ENCODE data around the gene KCNN3.

The KCNN3 gene

GRCh38 chr1:154860156-154860870 is 9.8 kb downstream of the KCNN3 start:
- no peak for DNase-seq (ENCODE audit: low spot score)

DNA sequence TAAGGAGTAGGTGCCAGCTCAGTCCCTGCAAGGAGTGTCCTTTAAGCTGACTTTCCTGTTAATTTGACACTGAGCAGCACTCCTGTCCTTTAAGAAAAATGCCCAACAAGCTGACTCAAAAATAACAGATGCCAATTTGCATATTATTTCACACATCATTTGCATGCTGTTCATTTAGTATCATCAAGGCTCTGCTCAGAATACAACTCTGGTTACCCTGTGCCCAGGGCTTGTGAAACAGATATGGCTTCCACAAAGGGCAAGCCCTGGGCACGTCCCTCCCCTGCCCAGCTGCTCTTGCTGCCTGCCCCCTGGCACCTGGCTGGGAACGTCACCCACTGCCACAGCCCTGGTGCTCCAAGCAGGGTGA is 10.3 kb downstream of the KCNN3 start:
- DNase-seq (ENCODE audit: low spot score) = no peak

- no peak for DNase-seq (ENCODE audit: low spot score)
These were observed 10.8 kb downstream of the KCNN3 start for GRCh38 chr1:154859151-154859785.

- no peak for DNase-seq (ENCODE audit: low spot score)
These were observed 12.5 kb downstream of the KCNN3 start for GRCh38 chr1:154857441-154858215.

- DNase-seq (ENCODE audit: low spot score) = no peak
These were observed 13.1 kb downstream of the KCNN3 start for GRCh38 chr1:154857022-154857421.

DNA sequence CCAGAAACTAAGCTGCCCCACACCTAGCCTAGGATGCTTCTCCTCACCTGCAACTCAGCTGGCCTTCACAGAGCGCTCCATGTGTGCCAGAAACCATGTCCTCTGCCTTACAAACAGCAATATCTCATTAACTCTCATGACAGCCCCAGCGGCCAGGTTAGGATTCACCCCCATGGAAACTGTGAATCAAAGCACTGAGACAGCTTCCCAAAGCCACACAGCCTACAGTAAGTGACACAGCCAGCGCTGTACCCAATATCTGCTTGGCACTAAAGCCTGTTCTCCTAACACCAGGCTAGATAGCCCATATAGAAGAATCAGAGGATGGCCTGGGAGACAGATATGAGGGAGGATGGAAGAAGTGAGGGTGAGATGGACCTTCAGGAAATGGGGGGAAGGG is 13.5 kb downstream of the KCNN3 start:
- no peak for DNase-seq (ENCODE audit: low spot score)

DNA sequence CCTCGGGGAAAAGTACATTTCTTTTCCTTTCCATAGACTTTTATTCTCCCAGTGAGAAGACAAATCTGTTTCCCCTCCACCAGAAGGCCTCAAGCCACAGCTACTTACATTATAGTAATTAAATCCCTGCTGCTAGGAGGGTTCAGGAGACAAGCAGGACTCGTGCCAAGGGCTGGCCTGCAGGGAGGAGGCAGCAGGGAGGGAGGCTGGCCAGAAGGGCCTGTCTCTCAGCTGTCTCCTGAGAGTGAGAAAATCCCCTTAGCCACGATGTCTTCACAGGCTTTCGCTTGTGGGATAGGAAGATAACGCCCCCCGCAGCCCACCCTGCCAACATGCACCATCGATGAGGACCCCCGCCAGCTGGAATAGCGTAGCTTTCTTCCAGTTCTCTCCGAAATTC is 14.0 kb downstream of the KCNN3 start:
- DNase-seq (ENCODE audit: low spot score) = no peak

DNA sequence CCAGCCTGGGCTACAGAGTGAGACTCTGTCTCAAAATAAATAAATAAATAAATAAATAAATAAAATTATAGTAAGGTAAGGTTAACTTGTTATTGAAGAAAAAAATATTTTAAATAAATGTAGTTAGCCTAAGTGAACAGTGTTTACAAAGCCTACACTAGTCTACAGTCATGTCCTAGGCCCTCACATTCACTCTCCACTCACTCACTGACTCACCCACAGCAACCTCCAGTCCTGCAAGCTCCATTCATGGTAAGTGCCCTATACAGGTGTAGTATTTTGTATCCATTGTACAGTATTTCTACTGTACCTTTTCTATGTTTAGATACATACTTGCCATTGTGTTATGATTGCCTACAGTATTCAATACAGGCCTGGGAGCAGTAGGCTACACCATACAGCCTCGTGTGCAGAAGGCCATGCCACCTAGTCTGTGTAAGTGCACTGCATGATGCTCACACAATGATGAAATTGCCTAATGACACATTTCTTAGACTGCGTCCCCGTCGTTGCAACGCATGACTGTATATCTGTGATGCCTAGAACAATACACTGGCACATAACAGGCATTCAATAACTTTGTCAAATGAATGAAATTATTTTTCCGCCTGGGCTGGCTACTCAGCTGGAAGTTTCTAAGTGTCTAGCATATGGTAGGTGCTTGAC is 14.8 kb downstream of the KCNN3 start:
- no peak for DNase-seq (ENCODE audit: low spot score)

- DNase-seq (ENCODE audit: low spot score) = no peak
These were observed 17.2 kb downstream of the KCNN3 start for GRCh38 chr1:154852845-154853244.

DNA sequence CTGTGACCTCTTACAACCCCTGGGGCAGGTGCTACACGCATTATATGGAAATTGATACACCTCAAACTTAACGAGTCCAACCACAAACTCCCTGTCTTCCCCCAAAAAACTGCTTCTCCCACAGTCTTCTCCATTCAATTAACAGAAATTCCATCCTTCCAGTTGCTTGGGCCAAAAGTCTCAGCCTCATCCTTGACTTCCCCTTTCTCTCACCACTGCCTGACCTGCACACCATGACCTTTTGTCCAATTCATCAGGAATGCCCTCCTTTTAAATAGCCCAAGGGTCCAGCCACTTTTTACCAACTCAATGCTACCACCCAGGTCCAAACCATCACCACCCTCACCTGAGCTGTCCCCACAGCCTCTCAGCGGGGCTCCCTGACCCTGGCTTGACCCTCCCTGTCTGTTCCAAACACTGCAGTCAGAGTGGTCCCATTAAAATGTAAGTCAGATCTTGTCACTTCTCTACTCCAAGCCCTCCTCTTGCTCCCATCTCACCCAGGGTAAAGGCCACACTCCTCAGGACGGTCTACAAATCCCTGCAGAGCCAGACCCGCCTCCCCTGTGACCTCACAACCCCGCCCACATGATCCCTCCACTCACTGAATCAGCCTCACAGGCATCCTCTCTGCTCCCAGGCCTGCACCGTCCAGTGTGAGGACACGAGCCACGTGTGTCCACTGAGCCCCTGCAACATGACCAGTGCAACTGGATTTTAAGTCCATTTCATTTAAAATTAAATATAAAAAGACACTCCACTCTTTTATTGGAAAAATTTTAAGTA is 18.5 kb downstream of the KCNN3 start:
- no peak for DNase-seq (ENCODE audit: low spot score)

- no peak for DNase-seq (ENCODE audit: low spot score)
These were observed 20.4 kb downstream of the KCNN3 start for GRCh38 chr1:154849645-154850131.

- no peak for DNase-seq (ENCODE audit: low spot score)
These were observed 21.1 kb downstream of the KCNN3 start for GRCh38 chr1:154848983-154849382.

DNA sequence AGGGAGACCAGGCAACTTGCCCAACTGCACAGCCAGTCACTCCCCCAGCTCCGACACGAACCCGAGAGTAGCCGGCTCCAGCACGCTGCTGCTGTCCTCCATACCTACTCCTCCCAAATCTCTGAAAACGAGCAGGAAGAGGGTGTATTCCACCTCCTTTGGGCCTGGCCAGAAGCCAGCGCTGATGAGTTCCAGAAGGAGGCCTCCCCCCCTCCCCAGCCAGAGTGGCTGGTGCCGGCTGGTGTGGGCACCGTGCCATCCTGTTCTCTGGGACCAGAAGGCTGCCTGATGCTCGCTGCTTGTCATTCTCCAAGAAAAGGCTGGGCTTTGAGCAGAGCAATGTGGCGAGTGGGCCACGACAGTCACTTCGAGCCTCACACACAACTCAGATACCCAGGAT is 22.2 kb downstream of the KCNN3 start:
- DNase-seq (ENCODE audit: low spot score) = no peak

DNA sequence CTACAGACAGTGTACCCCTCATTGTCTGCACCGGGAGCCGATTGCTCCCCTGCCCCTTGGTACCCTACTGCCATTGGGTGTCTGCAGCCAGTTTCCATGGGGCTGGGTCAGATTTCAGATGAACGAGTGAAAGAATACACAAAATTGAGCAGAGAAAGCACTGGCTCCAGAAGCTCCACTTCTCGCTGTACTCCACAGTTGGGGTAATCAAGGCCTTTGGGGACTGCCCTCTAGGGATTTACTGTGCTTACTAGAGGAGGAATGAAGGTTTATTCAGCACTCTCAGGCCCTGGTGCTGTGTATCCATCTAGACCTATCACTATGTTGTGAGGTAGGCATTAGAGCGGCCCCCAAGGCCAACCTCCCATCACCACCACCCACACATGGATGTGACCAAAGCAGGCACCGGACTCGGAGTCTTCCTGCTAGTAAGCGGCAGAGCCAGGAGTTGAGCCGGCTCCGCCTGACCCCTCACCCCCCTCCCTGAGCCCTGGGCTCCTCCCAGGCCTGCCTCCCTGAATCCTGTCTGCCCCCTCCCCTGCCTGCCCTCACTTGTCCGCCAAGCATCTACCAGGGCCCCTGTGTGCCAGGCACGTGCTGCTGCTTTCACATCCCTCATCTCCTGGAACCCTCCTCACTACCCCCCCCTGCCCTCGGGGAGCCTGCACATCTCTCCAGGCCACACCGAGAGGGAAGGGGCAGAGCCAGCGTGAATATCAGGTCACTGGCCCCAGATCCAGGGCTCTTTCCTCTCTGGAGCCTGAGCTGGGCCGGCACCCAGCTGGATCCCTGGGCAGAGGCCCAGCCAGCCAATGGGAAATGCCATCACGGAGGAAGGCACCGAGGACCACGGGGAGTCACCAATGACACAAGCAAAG is 23.3 kb downstream of the KCNN3 start:
- DNase-seq (ENCODE audit: low spot score) = no peak

- no peak for DNase-seq (ENCODE audit: low spot score)
These were observed 24.2 kb downstream of the KCNN3 start for GRCh38 chr1:154845879-154846278.

DNA sequence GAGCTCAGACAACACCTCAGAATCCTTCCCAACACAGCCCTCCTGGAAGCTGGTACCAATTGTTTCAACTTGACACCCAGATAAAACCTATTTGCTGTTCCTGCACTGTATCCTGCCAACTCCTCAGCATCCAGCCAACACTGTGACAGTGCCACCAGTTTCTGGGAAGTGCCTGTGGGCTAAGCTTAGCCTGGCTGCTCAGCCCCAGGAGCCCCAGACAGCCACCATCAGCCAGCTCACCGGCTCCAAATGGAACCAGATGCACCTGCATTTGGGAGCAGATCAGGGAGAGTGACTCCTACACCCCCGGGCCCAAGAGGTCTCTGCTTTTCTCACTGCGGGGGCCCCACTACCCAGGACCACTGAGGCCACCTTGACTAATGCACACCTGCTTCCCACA is 24.9 kb downstream of the KCNN3 start:
- DNase-seq (ENCODE audit: low spot score) = no peak

DNA sequence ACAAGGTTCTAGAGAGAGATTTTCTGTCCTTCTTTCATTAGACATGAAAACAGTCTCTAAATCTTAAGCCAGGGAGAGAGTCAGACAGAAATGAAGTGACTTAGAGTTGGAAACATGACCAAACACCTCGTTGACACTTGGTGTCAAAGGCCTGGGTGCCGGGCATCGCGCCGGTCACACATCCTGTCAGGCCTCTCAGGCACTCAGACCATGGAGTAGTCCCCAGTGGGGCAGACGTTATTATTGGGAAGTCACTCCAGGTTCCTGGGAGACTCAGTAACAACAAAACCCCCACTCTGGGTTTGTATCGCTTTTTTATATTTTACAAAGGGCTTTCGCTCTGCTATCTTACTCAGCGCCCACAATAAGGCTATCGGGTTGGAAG is 25.8 kb downstream of the KCNN3 start:
- DNase-seq (ENCODE audit: low spot score) = no peak

- DNase-seq (ENCODE audit: low spot score) = no peak
These were observed 26.3 kb downstream of the KCNN3 start for GRCh38 chr1:154843636-154844296.

DNA sequence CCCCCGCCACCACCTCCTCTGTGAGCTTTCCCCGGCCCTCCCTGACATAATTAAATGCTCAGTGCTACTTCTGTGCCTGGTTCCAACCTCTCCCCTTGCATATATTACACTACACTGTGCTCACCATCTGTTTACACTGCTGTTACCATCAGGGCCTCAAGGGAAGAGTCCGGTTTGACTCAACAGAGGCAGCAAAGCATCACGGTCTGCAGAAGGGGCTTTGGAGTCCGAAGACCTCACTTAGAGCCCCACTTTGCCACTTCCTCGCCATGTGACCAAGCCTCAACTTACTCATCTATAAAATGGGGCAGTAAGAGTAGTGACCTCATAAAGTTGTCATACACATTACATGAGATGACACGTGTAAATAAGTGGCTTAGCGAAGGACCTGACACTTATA is 27.4 kb downstream of the KCNN3 start:
- DNase-seq (ENCODE audit: low spot score) = no peak

GRCh38 chr1:154841384-154841783 is 28.7 kb downstream of the KCNN3 start:
- no peak for DNase-seq (ENCODE audit: low spot score)

All from kidney capillary endothelial cell (primary cell).